Natural killer cell (primary cell): Measurements from ENCODE around the gene JMJD1C. TPM values are rescaled to one million over a fixed set of nuclear protein-coding genes. Genes with fewer than 3 reads are reported as not detected.

Experiments used
- ATAC-seq, 3 donors: fragments of 150-1000 bp in 2 of 3; fragments of 200-7000 bp in 1 of 3; cut with Tn5 transposase; 1 replicate in 1 of 3; 2 replicates in 2 of 3; pipeline ENCODE4 v1.10.0; 2021; ENCODE audit warnings: mild to moderate bottlenecking in 2 of 3, moderate library complexity in 2 of 3
- DNase-seq, 2 donors: peaks; one replicate each; pipeline versions ENCODE4 v3.0.0 to v3.0.0-alpha.2; 2013 to 2021; ENCODE audit warnings: mixed read lengths in 1 of 2
- H3K27ac ChIP-seq: one replicate; pipeline ENCODE4 v1.5.1; 2013; ENCODE audit warnings: mild to moderate bottlenecking, low read length
- H3K27me3 ChIP-seq: one replicate; pipeline ENCODE4 v1.6.1; 2013; ENCODE audit warnings: low read length; ENCODE audit not compliant: control insufficient read depth, insufficient read depth
- H3K36me3 ChIP-seq: one replicate; pipeline ENCODE4 v1.6.1; 2013; ENCODE audit warnings: low read length; ENCODE audit not compliant: control insufficient read depth, insufficient read depth
- H3K4me1 ChIP-seq: one replicate; pipeline ENCODE4 v1.6.1; 2013; ENCODE audit warnings: low read length; ENCODE audit not compliant: control insufficient read depth, insufficient read depth
- H3K4me3 ChIP-seq: one replicate; pipeline ENCODE4 v1.5.1; 2013; ENCODE audit warnings: low read length
- H3K9me3 ChIP-seq: one replicate; pipeline ENCODE4 v1.6.1; 2013; ENCODE audit warnings: low read length; ENCODE audit not compliant: control insufficient read depth, insufficient read depth
- H3K27ac Mint-ChIP-seq, 2 donors: one replicate each; pipeline ENCODE4 v1.8.0; 2022; ENCODE audit warnings: mild to moderate bottlenecking in 2 of 2, mixed read lengths in 2 of 2, moderate library complexity in 1 of 2
- H3K27me3 Mint-ChIP-seq, 2 donors: one replicate each; pipeline ENCODE4 v1.8.0; 2022; ENCODE audit warnings: low read depth in 2 of 2, mixed read lengths in 2 of 2
- H3K36me3 Mint-ChIP-seq: one replicate; pipeline ENCODE4 v1.8.0; 2022; ENCODE audit warnings: mixed read lengths
- H3K4me1 Mint-ChIP-seq, 2 donors: one replicate each; pipeline ENCODE4 v1.8.0; 2022; ENCODE audit warnings: mixed read lengths in 2 of 2
- H3K4me3 Mint-ChIP-seq: one replicate; pipeline ENCODE4 v1.8.0; 2022; ENCODE audit warnings: mild to moderate bottlenecking, moderate library complexity, mixed read lengths
- H3K9me3 Mint-ChIP-seq, 2 donors: one replicate each; pipeline ENCODE4 v1.8.0; 2022; ENCODE audit warnings: mixed read lengths in 2 of 2
- CTCF ChIP-seq: fragments of 200-600 bp; IDR thresholded peaks from one replicate; pipeline ENCODE4 v1.8.0; 2022; ENCODE audit warnings: antibody characterized with exemption
- WGBS: methylation state at CpG from one replicate; pipeline ENCODE4 v1.1.7; 2013; ENCODE audit warnings: missing lambda C conversion rate; ENCODE audit not compliant: insufficient coverage; 5-methylcytosine and 5-hydroxymethylcytosine counted together
- intact Hi-C: fragments of 100-400 bp; cut with micrococcal nuclease; formaldehyde crosslinking; loops from one replicate; pipeline ENCODE4 v1.14.2; 2022
- total RNA-seq, 4 donors: library from RNA; stranded (reverse); fragments of 120-200 nt in 1 of 4; gene quantifications; one replicate each; pipeline versions ENCODE4 v1.2.3 to v1.2.4, GENCODE V29; 2013 to 2022

The JMJD1C gene
- total RNA-seq, 3 donors from 2014 or later (not counting 1 experiment from before 2014, with no cell fraction given), result 125 to 208 (median 156) TPM

GRCh38 chr10:63206997-63207811 lies 258.6 kb downstream of the JMJD1C start:
- no peak overlapping the region for H3K4me3 Mint-ChIP-seq
- intact Hi-C loops, result loop anchor here (10.0 kb wide), 1 partner anchor 258 kb away; the partner anchor contains the start of gene JMJD1C
- peak in 1 of 2 donors; percentile 32 for DNase-seq
- H3K36me3 ChIP-seq, result peaks cover 53% of the 10 kb centered on the region
- peak overlapping the region; percentile 27 for H3K27ac ChIP-seq
- H3K4me1 Mint-ChIP-seq, result peaks cover 37 to 42% of the 10 kb centered on the region in 2 donors
- H3K4me3 ChIP-seq, result no peak overlapping the region
- H3K4me1 ChIP-seq, result peaks cover 3% of the 10 kb centered on the region
- peak overlapping the region; percentile 5 to 15 for H3K27ac Mint-ChIP-seq
- no peaks in the 10 kb centered on the region for H3K27me3 Mint-ChIP-seq
- H3K36me3 Mint-ChIP-seq, result peaks cover 8% of the 10 kb centered on the region
- no peaks in the 10 kb centered on the region for H3K9me3 ChIP-seq
- 72% methylated on average over 7 of the region's 7 CpGs for WGBS
- no peak for TF ChIP-seq CTCF
- ATAC-seq, result peak; percentile 10 to 47 (median 26)
- H3K9me3 Mint-ChIP-seq, result peaks cover 0 to 3% of the 10 kb centered on the region in 2 donors
- no peaks in the 10 kb centered on the region for H3K27me3 ChIP-seq

- Histone ChIP-seq H3K9me3 (no peaks in the 10 kb centered on the region), H3K36me3 (peaks cover 52% of the 10 kb centered on the region), H3K27ac (no peak overlapping the region), H3K4me3 (no peak overlapping the region), H3K4me1 (peaks cover 3% of the 10 kb centered on the region), H3K27me3 (no peaks in the 10 kb centered on the region)
- ATAC-seq (no peak), DNase-seq (no peak)
- Mint-ChIP-seq H3K27me3 (no peaks in the 10 kb centered on the region), H3K9me3 (no peaks in the 10 kb centered on the region), H3K4me3 (no peak overlapping the region), H3K4me1 (peaks cover 33 to 39% of the 10 kb centered on the region in 2 donors), H3K27ac (peak overlapping the region; percentile 5 to 15), H3K36me3 (peaks cover 2% of the 10 kb centered on the region)
- TF ChIP-seq CTCF, result no peak
- intact Hi-C loops, result loop anchor here (10.0 kb wide), 1 partner anchor 258 kb away; the partner anchor contains the start of gene JMJD1C
Measured at GRCh38 chr10:63206576-63206975, 259.2 kb downstream of the JMJD1C start.

GRCh38 chr10:63205421-63205820 lies 260.4 kb downstream of the JMJD1C start:
- Histone ChIP-seq H3K27ac (no peak overlapping the region), H3K36me3 (peaks cover 53% of the 10 kb centered on the region), H3K4me1 (peaks cover 3% of the 10 kb centered on the region), H3K4me3 (no peak overlapping the region), H3K9me3 (no peaks in the 10 kb centered on the region), H3K27me3 (no peaks in the 10 kb centered on the region)
- Mint-ChIP-seq H3K4me3 (no peak overlapping the region), H3K4me1 (peaks cover 26 to 36% of the 10 kb centered on the region in 2 donors), H3K27ac (peak overlapping the region in 1 of 2 donors; percentile 6), H3K27me3 (no peaks in the 10 kb centered on the region), H3K36me3 (no peaks in the 10 kb centered on the region), H3K9me3 (no peaks in the 10 kb centered on the region)
- TF ChIP-seq CTCF, result no peak
- ATAC-seq, result no peak
- DNase-seq, result no peak
- WGBS, result 80% methylated on average over 1 of the region's 4 CpGs
- intact Hi-C loops, result loop anchor here (10.0 kb wide), 1 partner anchor 259 kb away; the partner anchor contains the start of gene JMJD1C
